Esophagus squamous epithelium (tissue), 5 donors: Measurements from ENCODE around the gene MYOD1. TPM values are rescaled to one million over a fixed set of nuclear protein-coding genes. Genes with fewer than 3 reads are reported as not detected.

Experiments used
- DNase-seq: peaks from one replicate; lab custom pipeline; 2025; lab: John Stamatoyannopoulos, UW
- H3K27ac ChIP-seq, 4 donors: fragments of 200-600 bp; sonication (generic); one replicate each; pipeline ENCODE4 v1.5.1; 2016 to 2019; ENCODE audit warnings: mild to moderate bottlenecking in 1 of 4
- H3K27me3 ChIP-seq, 4 donors: fragments of 200-600 bp; sonication (generic); 1 replicate in 3 of 4; 2 replicates in 1 of 4; pipeline versions ENCODE4 v1.5.1 to v1.6.0; 2017 to 2021; ENCODE audit warnings: antibody characterized with exemption in 1 of 4
- H3K36me3 ChIP-seq, 3 donors: fragments of 200-600 bp; sonication (generic); one replicate each; pipeline ENCODE4 v1.5.1; 2016 to 2019
- H3K4me1 ChIP-seq, 3 donors: fragments of 200-600 bp; sonication (generic); one replicate each; pipeline ENCODE4 v1.5.1; 2017 to 2019
- H3K4me3 ChIP-seq, 4 donors: fragments of 200-600 bp; sonication (generic); 1 replicate in 3 of 4; 2 replicates in 1 of 4; pipeline ENCODE4 v1.5.1; 2016 to 2019; ENCODE audit warnings: mild to moderate bottlenecking in 2 of 4, moderate library complexity in 1 of 4
- H3K9me3 ChIP-seq, 3 donors: fragments of 200-600 bp; sonication (generic); one replicate each; pipeline ENCODE4 v1.5.1; 2016 to 2019
- POLR2A ChIP-seq, 4 donors: fragments of 450-650 bp; IDR thresholded peaks; one replicate each; pipeline ENCODE4 v1.6.1; 2017; ENCODE audit warnings: antibody characterized with exemption in 4 of 4, mild to moderate bottlenecking in 4 of 4, moderate library complexity in 3 of 4
- WGBS, 2 donors: methylation state at CpG; one replicate each; pipeline ENCODE4 v1.1.5; 2018; 5-methylcytosine and 5-hydroxymethylcytosine counted together
- intact Hi-C: fragments of 100-400 bp; cut with DNase I; formaldehyde crosslinking; loops from one replicate; pipeline ENCODE4 v1.15.0; 2022
- total RNA-seq, 4 donors: library from RNA; depleted of rRNA; stranded (reverse); fragments of >200 nt; gene quantifications; one replicate each; pipeline ENCODE4 v1.1.0, GENCODE V29; 2016
- TF ChIP-seq, protein P1 (sequence below), 6 experiments: fragments of 450-650 bp in 4 of 6; fragments of 200-600 bp in 2 of 6; sonication (generic) in 2 of 6; IDR thresholded peaks; one replicate each; pipeline ENCODE4 v1.5.1; 2016 to 2019; ENCODE audit warnings: antibody characterized with exemption in 6 of 6, mild to moderate bottlenecking in 4 of 6, moderate library complexity in 4 of 6
- donor health status: DM: yes; HTN: yes; CAD: no.

The MYOD1 gene
- total RNA-seq, 4 donors from 2014 or later = not detected

GRCh38 chr11:17683377-17684161, 35.8 kb upstream of the MYOD1 start:
- no peaks in the 10 kb centered on the region for H3K4me1 ChIP-seq
- no peak for DNase-seq
- TF ChIP-seq, protein P1, sequence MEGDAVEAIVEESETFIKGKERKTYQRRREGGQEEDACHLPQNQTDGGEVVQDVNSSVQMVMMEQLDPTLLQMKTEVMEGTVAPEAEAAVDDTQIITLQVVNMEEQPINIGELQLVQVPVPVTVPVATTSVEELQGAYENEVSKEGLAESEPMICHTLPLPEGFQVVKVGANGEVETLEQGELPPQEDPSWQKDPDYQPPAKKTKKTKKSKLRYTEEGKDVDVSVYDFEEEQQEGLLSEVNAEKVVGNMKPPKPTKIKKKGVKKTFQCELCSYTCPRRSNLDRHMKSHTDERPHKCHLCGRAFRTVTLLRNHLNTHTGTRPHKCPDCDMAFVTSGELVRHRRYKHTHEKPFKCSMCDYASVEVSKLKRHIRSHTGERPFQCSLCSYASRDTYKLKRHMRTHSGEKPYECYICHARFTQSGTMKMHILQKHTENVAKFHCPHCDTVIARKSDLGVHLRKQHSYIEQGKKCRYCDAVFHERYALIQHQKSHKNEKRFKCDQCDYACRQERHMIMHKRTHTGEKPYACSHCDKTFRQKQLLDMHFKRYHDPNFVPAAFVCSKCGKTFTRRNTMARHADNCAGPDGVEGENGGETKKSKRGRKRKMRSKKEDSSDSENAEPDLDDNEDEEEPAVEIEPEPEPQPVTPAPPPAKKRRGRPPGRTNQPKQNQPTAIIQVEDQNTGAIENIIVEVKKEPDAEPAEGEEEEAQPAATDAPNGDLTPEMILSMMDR (IDR thresholded peaks at IDR 0.05) = no peak
- TF ChIP-seq POLR2A (IDR thresholded peaks at IDR 0.05) = no peak
- H3K9me3 ChIP-seq = no peaks in the 10 kb centered on the region
- intact Hi-C loops = no loop called here
- H3K4me3 ChIP-seq = no peak overlapping the region
- WGBS, 2 donors = 41 to 53% methylated on average over 10 to 11 of the region's 12 CpGs
- no peak overlapping the region for H3K27ac ChIP-seq
- H3K27me3 ChIP-seq = peaks cover 0 to 62% (median 0%) of the 10 kb centered on the region in 4 donors
- no peaks in the 10 kb centered on the region for H3K36me3 ChIP-seq

DNA sequence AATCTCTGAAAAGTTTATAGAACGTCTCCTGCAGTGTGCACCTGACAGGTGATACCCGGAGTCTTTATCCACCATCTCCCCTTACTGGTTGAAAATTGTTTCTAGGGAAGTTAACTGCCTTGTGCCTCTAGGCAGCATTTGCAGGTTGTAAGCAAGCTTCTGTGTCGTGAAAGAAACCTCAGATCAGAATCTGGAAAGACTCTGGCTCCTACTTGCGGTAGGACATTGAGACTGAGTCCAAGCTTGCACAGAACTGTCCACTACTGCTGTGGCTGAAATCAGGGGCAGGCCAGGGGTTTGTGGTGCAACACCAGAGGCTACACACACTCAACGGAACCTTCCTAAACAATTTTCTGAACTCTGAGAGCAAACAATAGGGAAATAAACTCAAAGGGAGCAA, 34.8 kb upstream of the MYOD1 start:
- WGBS, 2 donors = 73 to 79% methylated on average over 3 to 5 of the region's 5 CpGs
- TF ChIP-seq, protein P1 (IDR thresholded peaks at IDR 0.05) = no peak
- no peak for TF ChIP-seq POLR2A (IDR thresholded peaks at IDR 0.05)
- intact Hi-C loops = no loop called here

DNA sequence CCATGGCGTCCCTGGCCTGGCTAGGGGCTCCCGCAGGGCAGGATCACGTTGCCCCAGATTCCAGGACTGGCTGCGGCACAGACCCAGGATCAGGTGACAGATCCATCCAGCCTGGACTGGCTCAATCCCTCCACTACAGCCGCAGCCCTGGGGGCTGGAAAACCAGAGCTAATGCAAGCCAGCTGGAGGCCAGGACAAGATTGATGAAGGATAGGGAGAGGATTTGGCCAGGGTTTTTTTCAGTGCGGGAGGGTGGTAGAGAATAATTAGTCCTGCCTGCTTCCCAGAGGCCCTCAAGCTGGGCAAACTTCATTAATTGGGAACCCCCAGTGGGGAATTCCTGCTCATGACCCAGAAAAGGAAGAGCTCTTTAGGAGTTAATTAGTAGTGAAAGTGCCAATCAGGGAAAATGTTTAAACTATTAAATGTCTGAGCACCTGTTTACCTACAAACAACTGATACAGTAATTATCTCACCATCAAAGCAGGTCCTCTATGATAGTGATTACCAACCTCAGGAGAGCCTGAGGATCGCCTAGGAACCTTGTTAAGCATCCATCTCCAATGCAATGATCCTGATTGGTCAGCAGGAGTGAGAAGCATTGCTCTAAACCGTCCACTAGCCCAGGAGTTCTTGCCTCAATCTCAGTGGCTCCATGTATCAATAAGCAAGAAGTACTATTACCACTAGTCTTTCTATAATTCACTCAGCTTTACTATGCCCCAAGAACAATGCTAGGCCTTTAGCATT, 33.0 kb upstream of the MYOD1 start:
- no peak for DNase-seq
- no peaks in the 10 kb centered on the region for H3K36me3 ChIP-seq
- TF ChIP-seq POLR2A (IDR thresholded peaks at IDR 0.05) = no peak
- TF ChIP-seq, protein P1 (IDR thresholded peaks at IDR 0.05) = no peak
- H3K4me1 ChIP-seq = no peaks in the 10 kb centered on the region
- no peaks in the 10 kb centered on the region for H3K9me3 ChIP-seq
- no peak overlapping the region for H3K27ac ChIP-seq
- 23 to 38% methylated on average over 4 to 5 of the region's 8 CpGs for WGBS, 2 donors
- intact Hi-C loops = no loop called here
- peaks cover 0 to 57% (median 0%) of the 10 kb centered on the region in 4 donors for H3K27me3 ChIP-seq
- no peak overlapping the region for H3K4me3 ChIP-seq

More for the DNA sequence above, 34.8 kb upstream of the MYOD1 start:
- Histone ChIP-seq H3K27ac (no peak overlapping the region), H3K27me3 (peaks cover 0 to 56% (median 0%) of the 10 kb centered on the region in 4 donors), H3K36me3 (no peaks in the 10 kb centered on the region), H3K4me1 (no peaks in the 10 kb centered on the region), H3K4me3 (no peak overlapping the region), H3K9me3 (no peaks in the 10 kb centered on the region)
- no peak for DNase-seq

- WGBS, 2 donors = 82 to 87% methylated on average over 9 to 10 of the region's 18 CpGs
- Histone ChIP-seq H3K36me3 (no peaks in the 10 kb centered on the region), H3K4me3 (no peak overlapping the region), H3K4me1 (no peaks in the 10 kb centered on the region), H3K27me3 (peaks cover 0 to 71% (median 0%) of the 10 kb centered on the region in 4 donors), H3K27ac (no peak overlapping the region), H3K9me3 (no peaks in the 10 kb centered on the region)
- intact Hi-C loops = no loop called here
- TF ChIP-seq, protein P1 (IDR thresholded peaks at IDR 0.05) = no peak
- TF ChIP-seq POLR2A (IDR thresholded peaks at IDR 0.05) = no peak
- no peak for DNase-seq
Measured at GRCh38 chr11:17687946-17688670, 31.3 kb upstream of the MYOD1 start.
